Gastroesophageal sphincter (tissue), 4 donors: ENCODE results near the gene ZNF208. TPM values are rescaled to one million over a fixed set of nuclear protein-coding genes. Genes with fewer than 3 reads are reported as not detected.
"Not testable (repeated sequence)": the region's sequence is repeated elsewhere in the genome, so short reads cannot be mapped to it uniquely, and the experiment has no call there.

Experiments
- ATAC-seq: fragments of 150-250 bp; one replicate; pipeline ENCODE4 v1.9.1; 2016; ENCODE audit warnings: mild to moderate bottlenecking, moderate library complexity
- H3K27ac ChIP-seq, 4 donors: fragments of 200-600 bp; sonication (generic) in 3 of 4; 1 replicate in 3 of 4; 2 replicates in 1 of 4; pipeline ENCODE4 v1.5.1; 2016 to 2019
- H3K27me3 ChIP-seq: fragments of 200-600 bp; sonication (generic); one replicate; pipeline ENCODE4 v1.5.1; 2019
- H3K36me3 ChIP-seq, 2 donors: fragments of 200-600 bp; sonication (generic); one replicate each; pipeline ENCODE4 v1.5.1; 2019; ENCODE audit warnings: control low read depth in 1 of 2
- H3K4me1 ChIP-seq, 3 donors: fragments of 200-600 bp; sonication (generic); 1 replicate in 2 of 3; 2 replicates in 1 of 3; pipeline ENCODE4 v1.5.1; 2016 to 2019; ENCODE audit warnings: control low read depth in 2 of 3
- H3K4me3 ChIP-seq, 2 donors: fragments of 200-600 bp; sonication (generic); one replicate each; pipeline ENCODE4 v1.5.1; 2019; ENCODE audit warnings: mild to moderate bottlenecking in 1 of 2, moderate library complexity in 1 of 2
- H3K9me3 ChIP-seq, 3 donors: fragments of 200-600 bp; sonication (generic); one replicate each; pipeline ENCODE4 v1.5.1; 2017 to 2019; ENCODE audit warnings: control low read depth in 2 of 3
- CTCF ChIP-seq, 4 experiments: fragments of 200-600 bp in 2 of 4; fragments of 450-650 bp in 2 of 4; sonication (generic) in 1 of 4; IDR thresholded peaks; one replicate each; pipeline ENCODE4 v1.5.1; 2017 to 2019; ENCODE audit warnings: antibody characterized with exemption in 4 of 4, mild to moderate bottlenecking in 2 of 4, moderate library complexity in 2 of 4
- EP300 ChIP-seq: sonication (generic); formaldehyde crosslinking; IDR thresholded peaks from one replicate; pipeline ENCODE4 v1.6.1; 2017; ENCODE audit warnings: antibody characterized with exemption, mild to moderate bottlenecking
- POLR2A ChIP-seq, 2 donors: fragments of 450-650 bp; IDR thresholded peaks; one replicate each; pipeline ENCODE4 v1.6.1; 2017; ENCODE audit warnings: antibody characterized with exemption in 2 of 2, mild to moderate bottlenecking in 2 of 2, moderate library complexity in 1 of 2
- POLR2AphosphoS5 ChIP-seq: sonication (generic); formaldehyde crosslinking; IDR thresholded peaks from one replicate; pipeline ENCODE4 v1.6.1; 2017; ENCODE audit warnings: antibody characterized with exemption
- WGBS, 2 donors: methylation state at CpG; one replicate each; pipeline ENCODE4 v1.1.5; 2018; ENCODE audit warnings: low coverage in 1 of 2; 5-methylcytosine and 5-hydroxymethylcytosine counted together
- total RNA-seq, 4 donors: library from RNA; depleted of rRNA; stranded (reverse); fragments of >200 nt; gene quantifications; one replicate each; pipeline ENCODE4 v1.1.0, GENCODE V29; 2016

The ZNF208 gene
- 10 to 100 TPM in 2 of 4 donors, 1 to 10 TPM in 2; 1.6 to 23.2 (median 10.2) TPM for total RNA-seq

- H3K27ac ChIP-seq, result peak within 1 kb of the TSS in 3 of 4 donors; percentile 62 to 84 (median 63)
- not testable (repeated sequence) for H3K4me1 ChIP-seq, H3K36me3 ChIP-seq
- ATAC-seq, result peak; percentile 80
- peaks cover 11% of the 10 kb centered on the region for H3K27me3 ChIP-seq
- H3K9me3 ChIP-seq, result peaks cover 0 to 15% (median 0%) of the 10 kb centered on the region in 3 donors
- peak within 1 kb of the TSS; percentile 32 to 50 for H3K4me3 ChIP-seq
- WGBS, 2 donors, result 2 to 6% methylated on average over 4 to 9 of the region's 29 CpGs
Measured at GRCh38 chr19:22010437-22011143, at the start of gene ZNF208. Gene ZNF208 (minus strand): TSS chr19:22010943. CDS start chr19:22010794, 149 bp downstream.

GRCh38 chr19:22052644-22053013, 41.9 kb upstream of the ZNF208 start:
- peak overlapping the region in 3 of 4 donors; percentile 50 to 77 (median 65) for H3K27ac ChIP-seq
- no peak for TF ChIP-seq POLR2A (IDR thresholded peaks at IDR 0.05)
- no peak for TF ChIP-seq CTCF (IDR thresholded peaks at IDR 0.05)
- TF ChIP-seq POLR2AphosphoS5, result no peak
- TF ChIP-seq EP300, result no peak
- H3K4me1 ChIP-seq, result no peaks in the 10 kb centered on the region
- H3K9me3 ChIP-seq, result no peaks in the 10 kb centered on the region
- peak overlapping the region; percentile 63 to 73 for H3K4me3 ChIP-seq
- H3K36me3 ChIP-seq, result no peaks in the 10 kb centered on the region
- H3K27me3 ChIP-seq, result no peaks in the 10 kb centered on the region
- no CpG with 5 or more reads among the region's 20 CpGs for WGBS, 2 donors
- peak; percentile 45 for ATAC-seq

- H3K27ac ChIP-seq, H3K9me3 ChIP-seq, H3K4me1 ChIP-seq, H3K36me3 ChIP-seq, ATAC-seq, H3K4me3 ChIP-seq, H3K27me3 ChIP-seq: not testable (repeated sequence)
- WGBS, 2 donors, result 52 to 80% methylated on average over 1 to 3 of the region's 3 CpGs
Measured at GRCh38 chr19:22041151-22041550, 30.4 kb upstream of the ZNF208 start.

GRCh38 chr19:22030680-22031079, 19.9 kb upstream of the ZNF208 start:
- H3K4me3 ChIP-seq, result no peak overlapping the region
- no peak for TF ChIP-seq CTCF (IDR thresholded peaks at IDR 0.05)
- no peak for TF ChIP-seq POLR2AphosphoS5
- no peak for TF ChIP-seq POLR2A (IDR thresholded peaks at IDR 0.05)
- no peak for TF ChIP-seq EP300
- ATAC-seq, result no peak

GRCh38 chr19:22026687-22027086, 15.9 kb upstream of the ZNF208 start:
- no peaks in the 10 kb centered on the region for H3K4me1 ChIP-seq
- no peak overlapping the region for H3K27ac ChIP-seq
- no peak overlapping the region for H3K4me3 ChIP-seq
- no peak for ATAC-seq
- H3K9me3 ChIP-seq, result no peaks in the 10 kb centered on the region
- TF ChIP-seq POLR2A (IDR thresholded peaks at IDR 0.05) (no peak), POLR2AphosphoS5 (no peak), EP300 (no peak), CTCF (IDR thresholded peaks at IDR 0.05) (no peak)
- no peaks in the 10 kb centered on the region for H3K27me3 ChIP-seq
- H3K36me3 ChIP-seq, result no peaks in the 10 kb centered on the region

More at GRCh38 chr19:22030680-22031079, 19.9 kb upstream of the ZNF208 start:
- Histone ChIP-seq H3K27ac (no peak overlapping the region), H3K9me3 (no peaks in the 10 kb centered on the region), H3K4me1 (no peaks in the 10 kb centered on the region), H3K27me3 (no peaks in the 10 kb centered on the region), H3K36me3 (no peaks in the 10 kb centered on the region)

- not testable (repeated sequence) for H3K27ac ChIP-seq, ATAC-seq, H3K36me3 ChIP-seq, H3K27me3 ChIP-seq, H3K4me3 ChIP-seq, H3K9me3 ChIP-seq, H3K4me1 ChIP-seq
- WGBS, 2 donors, result 60 to 80% methylated on average over 1 of the region's 1 CpG
Measured at GRCh38 chr19:22025539-22025938, 14.8 kb upstream of the ZNF208 start.
